T-helper 1 cell treated with Interleukin-12 subunit alpha and Interleukin-12 subunit beta and Interleukin-4 antibody, amounts not matched to agents 30 μg/mL and 1 μg/mL, for 36 hours (primary cell): ENCODE measurements around the gene FGF3.

ENCODE experiments used
- H3K27ac Mint-ChIP-seq: one replicate; pipeline ENCODE4 v1.8.0; 2021; ENCODE audit warnings: mild to moderate bottlenecking, mixed read lengths
- H3K27me3 Mint-ChIP-seq: one replicate; pipeline ENCODE4 v1.8.0; 2021; ENCODE audit warnings: low read depth, mixed read lengths
- H3K36me3 Mint-ChIP-seq: one replicate; pipeline ENCODE4 v1.8.0; 2021; ENCODE audit warnings: low read depth, mixed read lengths
- H3K4me1 Mint-ChIP-seq: one replicate; pipeline ENCODE4 v1.8.0; 2021; ENCODE audit warnings: low read depth, mixed read lengths
- H3K4me3 Mint-ChIP-seq: one replicate; pipeline ENCODE4 v1.8.0; 2021; ENCODE audit warnings: mild to moderate bottlenecking, moderate library complexity, mixed read lengths
- H3K9me3 Mint-ChIP-seq: one replicate; pipeline ENCODE4 v1.8.0; 2021; ENCODE audit warnings: mixed read lengths

Gene FGF3

GRCh38 chr11:69860244-69860643, 41.0 kb upstream of the FGF3 start:
- H3K27me3 Mint-ChIP-seq: peaks cover 6% of the 10 kb centered on the region
- no peak overlapping the region for H3K27ac Mint-ChIP-seq
- H3K4me3 Mint-ChIP-seq: no peak overlapping the region
- H3K36me3 Mint-ChIP-seq: no peaks in the 10 kb centered on the region
- H3K4me1 Mint-ChIP-seq: no peaks in the 10 kb centered on the region
- H3K9me3 Mint-ChIP-seq: no peaks in the 10 kb centered on the region

GRCh38 chr11:69859275-69859934, 40.2 kb upstream of the FGF3 start:
- Mint-ChIP-seq H3K9me3 (no peaks in the 10 kb centered on the region), H3K4me1 (no peaks in the 10 kb centered on the region), H3K27me3 (peaks cover 6% of the 10 kb centered on the region), H3K27ac (no peak overlapping the region), H3K36me3 (no peaks in the 10 kb centered on the region), H3K4me3 (no peak overlapping the region)

GRCh38 chr11:69855421-69855820, 36.2 kb upstream of the FGF3 start:
- no peaks in the 10 kb centered on the region for H3K36me3 Mint-ChIP-seq
- H3K4me1 Mint-ChIP-seq: no peaks in the 10 kb centered on the region
- H3K4me3 Mint-ChIP-seq: no peak overlapping the region
- no peaks in the 10 kb centered on the region for H3K9me3 Mint-ChIP-seq
- H3K27ac Mint-ChIP-seq: no peak overlapping the region
- H3K27me3 Mint-ChIP-seq: peaks cover 14% of the 10 kb centered on the region

GRCh38 chr11:69854713-69855112, 35.5 kb upstream of the FGF3 start:
- no peak overlapping the region for H3K27ac Mint-ChIP-seq
- no peak overlapping the region for H3K4me3 Mint-ChIP-seq
- H3K27me3 Mint-ChIP-seq: peaks cover 18% of the 10 kb centered on the region
- H3K4me1 Mint-ChIP-seq: no peaks in the 10 kb centered on the region
- H3K9me3 Mint-ChIP-seq: no peaks in the 10 kb centered on the region
- H3K36me3 Mint-ChIP-seq: no peaks in the 10 kb centered on the region

- Mint-ChIP-seq H3K9me3 (no peaks in the 10 kb centered on the region), H3K27me3 (peaks cover 12% of the 10 kb centered on the region), H3K27ac (no peak overlapping the region), H3K4me1 (no peaks in the 10 kb centered on the region), H3K36me3 (no peaks in the 10 kb centered on the region), H3K4me3 (no peak overlapping the region)
Measured at GRCh38 chr11:69852056-69852455, 32.8 kb upstream of the FGF3 start.

GRCh38 chr11:69848201-69848600, 29.0 kb upstream of the FGF3 start:
- H3K9me3 Mint-ChIP-seq: no peaks in the 10 kb centered on the region
- peaks cover 12% of the 10 kb centered on the region for H3K27me3 Mint-ChIP-seq
- H3K36me3 Mint-ChIP-seq: no peaks in the 10 kb centered on the region
- no peak overlapping the region for H3K27ac Mint-ChIP-seq
- no peaks in the 10 kb centered on the region for H3K4me1 Mint-ChIP-seq
- no peak overlapping the region for H3K4me3 Mint-ChIP-seq

GRCh38 chr11:69844396-69844795, 25.2 kb upstream of the FGF3 start:
- peaks cover 7% of the 10 kb centered on the region for H3K9me3 Mint-ChIP-seq
- H3K27ac Mint-ChIP-seq: no peak overlapping the region
- no peaks in the 10 kb centered on the region for H3K4me1 Mint-ChIP-seq
- no peaks in the 10 kb centered on the region for H3K36me3 Mint-ChIP-seq
- H3K27me3 Mint-ChIP-seq: no peaks in the 10 kb centered on the region
- H3K4me3 Mint-ChIP-seq: no peak overlapping the region

- Mint-ChIP-seq H3K4me1 (no peaks in the 10 kb centered on the region), H3K9me3 (peaks cover 7% of the 10 kb centered on the region), H3K27me3 (no peaks in the 10 kb centered on the region), H3K4me3 (no peak overlapping the region), H3K36me3 (no peaks in the 10 kb centered on the region), H3K27ac (no peak overlapping the region)
Measured at GRCh38 chr11:69843529-69843921, 24.3 kb upstream of the FGF3 start.

GRCh38 chr11:69842746-69843528, 23.7 kb upstream of the FGF3 start:
- Mint-ChIP-seq H3K4me1 (no peaks in the 10 kb centered on the region), H3K36me3 (no peaks in the 10 kb centered on the region), H3K9me3 (peaks cover 7% of the 10 kb centered on the region), H3K27me3 (no peaks in the 10 kb centered on the region), H3K4me3 (no peak overlapping the region), H3K27ac (no peak overlapping the region)

GRCh38 chr11:69841859-69842698, 22.9 kb upstream of the FGF3 start:
- no peaks in the 10 kb centered on the region for H3K36me3 Mint-ChIP-seq
- no peaks in the 10 kb centered on the region for H3K4me1 Mint-ChIP-seq

GRCh38 chr11:69841170-69841858, 22.1 kb upstream of the FGF3 start:
- Mint-ChIP-seq H3K9me3 (peaks cover 7% of the 10 kb centered on the region), H3K4me3 (no peak overlapping the region), H3K27me3 (peaks cover 2% of the 10 kb centered on the region), H3K27ac (no peak overlapping the region), H3K4me1 (no peaks in the 10 kb centered on the region), H3K36me3 (no peaks in the 10 kb centered on the region)

More at GRCh38 chr11:69841859-69842698, 22.9 kb upstream of the FGF3 start:
- Mint-ChIP-seq H3K27ac (no peak overlapping the region), H3K27me3 (no peaks in the 10 kb centered on the region), H3K9me3 (peaks cover 7% of the 10 kb centered on the region), H3K4me3 (no peak overlapping the region)

GRCh38 chr11:69840371-69841169, 21.4 kb upstream of the FGF3 start:
- H3K4me1 Mint-ChIP-seq: peaks cover 2% of the 10 kb centered on the region
- no peaks in the 10 kb centered on the region for H3K36me3 Mint-ChIP-seq
- H3K27me3 Mint-ChIP-seq: peaks cover 7% of the 10 kb centered on the region
- peaks cover 7% of the 10 kb centered on the region for H3K9me3 Mint-ChIP-seq
- H3K27ac Mint-ChIP-seq: no peak overlapping the region
- H3K4me3 Mint-ChIP-seq: no peak overlapping the region

- Mint-ChIP-seq H3K4me3 (no peak overlapping the region), H3K36me3 (no peaks in the 10 kb centered on the region), H3K27ac (no peak overlapping the region), H3K4me1 (peaks cover 2% of the 10 kb centered on the region), H3K9me3 (peaks cover 7% of the 10 kb centered on the region), H3K27me3 (peaks cover 7% of the 10 kb centered on the region)
Measured at GRCh38 chr11:69839516-69839915, 20.3 kb upstream of the FGF3 start.

- peaks cover 18% of the 10 kb centered on the region for H3K27me3 Mint-ChIP-seq
Measured at GRCh38 chr11:69837791-69838190, 18.6 kb upstream of the FGF3 start.

More at GRCh38 chr11:69837791-69838190, 18.6 kb upstream of the FGF3 start:
- H3K36me3 Mint-ChIP-seq: no peaks in the 10 kb centered on the region
- H3K4me3 Mint-ChIP-seq: no peak overlapping the region
- peaks cover 7% of the 10 kb centered on the region for H3K9me3 Mint-ChIP-seq
- peaks cover 2% of the 10 kb centered on the region for H3K4me1 Mint-ChIP-seq
- H3K27ac Mint-ChIP-seq: no peak overlapping the region
